Activated T-cell treated with anti-CD3 and anti-CD28 coated beads for 4 hours (primary cell): ENCODE measurements around the gene COL27A1.
"Not testable (repeated sequence)": the region's sequence is repeated elsewhere in the genome, so short reads cannot be mapped to it uniquely, and the experiment has no call there.

ENCODE experiments used
- DNase-seq: peaks from one replicate; pipeline ENCODE4 v3.0.0-alpha.2; 2020

Gene COL27A1

GRCh38 chr9:114123031-114123977 is 32.0 kb upstream of the COL27A1 start:
- no peak for DNase-seq

GRCh38 chr9:114124138-114124537 is 31.2 kb upstream of the COL27A1 start:
- DNase-seq, result no peak

- no peak for DNase-seq
Observed at GRCh38 chr9:114124666-114125475, 30.5 kb upstream of the COL27A1 start.

GRCh38 chr9:114125476-114126013 is 29.8 kb upstream of the COL27A1 start:
- no peak for DNase-seq

GRCh38 chr9:114126247-114127060 is 28.9 kb upstream of the COL27A1 start:
- no peak for DNase-seq

- DNase-seq, result not testable (repeated sequence)
Observed at GRCh38 chr9:114128759-114129158, 26.6 kb upstream of the COL27A1 start.

GRCh38 chr9:114130141-114130540 is 25.2 kb upstream of the COL27A1 start:
- no peak for DNase-seq

GRCh38 chr9:114130624-114131277 is 24.6 kb upstream of the COL27A1 start:
- no peak for DNase-seq

- DNase-seq, result no peak
Observed at GRCh38 chr9:114131808-114132549, 23.4 kb upstream of the COL27A1 start.

GRCh38 chr9:114132550-114132918 is 22.8 kb upstream of the COL27A1 start:
- DNase-seq, result no peak

GRCh38 chr9:114134827-114135396 is 20.4 kb upstream of the COL27A1 start:
- DNase-seq, result no peak

GRCh38 chr9:114137831-114138230 is 17.5 kb upstream of the COL27A1 start:
- no peak for DNase-seq

GRCh38 chr9:114138552-114138971 is 16.8 kb upstream of the COL27A1 start:
- no peak for DNase-seq

- DNase-seq, result no peak
Observed at GRCh38 chr9:114139071-114139470, 16.3 kb upstream of the COL27A1 start.

- no peak for DNase-seq
Observed at GRCh38 chr9:114140401-114140800, 14.9 kb upstream of the COL27A1 start.

- DNase-seq, result no peak
Observed at GRCh38 chr9:114140850-114141249, 14.5 kb upstream of the COL27A1 start.

- no peak for DNase-seq
Observed at GRCh38 chr9:114141553-114142402, 13.6 kb upstream of the COL27A1 start.

- DNase-seq, result no peak
Observed at GRCh38 chr9:114143234-114143633, 12.1 kb upstream of the COL27A1 start.

- no peak for DNase-seq
Observed at GRCh38 chr9:114146735-114147134, 8.6 kb upstream of the COL27A1 start.

- DNase-seq, result no peak
Observed at GRCh38 chr9:114149181-114149580, 6.2 kb upstream of the COL27A1 start.
